Peyer's patch (tissue), 4 donors: ENCODE data around the gene PIAS1.

Source experiments
- CTCF ChIP-seq, 6 experiments: fragments of 450-650 bp in 4 of 6; fragments of 200-600 bp in 2 of 6; sonication (generic) in 1 of 6; IDR thresholded peaks; one replicate each; pipeline ENCODE4 v1.5.1; 2017 to 2019; ENCODE audit warnings: antibody characterized with exemption in 6 of 6, mild to moderate bottlenecking in 3 of 6, moderate library complexity in 1 of 6
- POLR2A ChIP-seq, 2 donors: fragments of 450-650 bp; IDR thresholded peaks; one replicate each; pipeline ENCODE4 v1.5.1; 2017; ENCODE audit warnings: antibody characterized with exemption in 2 of 2, mild to moderate bottlenecking in 2 of 2, moderate library complexity in 2 of 2

- no peak for TF ChIP-seq POLR2A (IDR thresholded peaks at IDR 0.05)
- TF ChIP-seq CTCF (IDR thresholded peaks at IDR 0.05) = no peak
Observed at GRCh38 chr15:68083463-68083862, 29.3 kb downstream of the PIAS1 start.
